GM06990 (cell line): ENCODE measurements around the gene EARS2.

Experiments
- DNase-seq: peaks from one replicate; pipeline ENCODE4 v3.0.0-alpha.2; 2011; ENCODE audit not compliant: insufficient read length; ENCODE audit errors: extremely low read depth
- H3K27me3 ChIP-seq: replicated peaks from 2 replicates; pipeline ENCODE4 v1.6.0; 2011; ENCODE audit warnings: low read length; ENCODE audit not compliant: control insufficient read depth, insufficient read depth
- H3K36me3 ChIP-seq: 2 replicates; pipeline ENCODE4 v1.5.1; 2011; ENCODE audit warnings: low read length; ENCODE audit not compliant: control insufficient read depth, insufficient read depth
- H3K4me3 ChIP-seq: replicated peaks from 2 replicates; pipeline ENCODE4 v1.5.1; 2011; ENCODE audit warnings: low read depth, mild to moderate bottlenecking, control low read depth, low read length
- TF ChIP-seq, protein P1 (sequence below): IDR thresholded peaks from 2 replicates; pipeline ENCODE4 v1.5.1; 2011; ENCODE audit warnings: low read length, control low read depth, mild to moderate bottlenecking, inconsistent platforms; ENCODE audit not compliant: insufficient read depth, poor library complexity, severe bottlenecking

EARS2 gene

DNA sequence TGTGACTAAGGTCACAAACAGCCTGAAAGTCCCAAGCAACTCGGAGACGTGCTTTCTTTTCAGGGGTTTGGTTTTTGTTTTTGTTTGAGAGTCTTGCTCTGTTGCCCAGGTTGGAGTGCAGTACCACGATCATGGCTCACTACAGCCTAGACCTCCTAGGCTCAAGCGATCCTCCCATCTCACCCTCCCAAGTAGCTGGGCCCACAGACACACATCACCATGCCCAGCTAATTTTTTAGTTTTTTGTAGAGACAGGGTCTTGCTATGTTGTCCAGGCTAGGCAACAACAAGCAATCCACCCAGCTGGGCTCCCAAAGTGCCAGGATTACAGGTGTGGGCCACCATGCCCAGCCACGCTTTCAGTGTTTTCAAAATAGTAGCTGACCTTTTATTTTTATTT lies 27.1 kb downstream of the EARS2 start:
- Histone ChIP-seq H3K4me3 (no peak overlapping the region), H3K27me3 (no peaks in the 10 kb centered on the region), H3K36me3 (peaks cover 32% of the 10 kb centered on the region)
- no peak for DNase-seq
- TF ChIP-seq, protein P1, sequence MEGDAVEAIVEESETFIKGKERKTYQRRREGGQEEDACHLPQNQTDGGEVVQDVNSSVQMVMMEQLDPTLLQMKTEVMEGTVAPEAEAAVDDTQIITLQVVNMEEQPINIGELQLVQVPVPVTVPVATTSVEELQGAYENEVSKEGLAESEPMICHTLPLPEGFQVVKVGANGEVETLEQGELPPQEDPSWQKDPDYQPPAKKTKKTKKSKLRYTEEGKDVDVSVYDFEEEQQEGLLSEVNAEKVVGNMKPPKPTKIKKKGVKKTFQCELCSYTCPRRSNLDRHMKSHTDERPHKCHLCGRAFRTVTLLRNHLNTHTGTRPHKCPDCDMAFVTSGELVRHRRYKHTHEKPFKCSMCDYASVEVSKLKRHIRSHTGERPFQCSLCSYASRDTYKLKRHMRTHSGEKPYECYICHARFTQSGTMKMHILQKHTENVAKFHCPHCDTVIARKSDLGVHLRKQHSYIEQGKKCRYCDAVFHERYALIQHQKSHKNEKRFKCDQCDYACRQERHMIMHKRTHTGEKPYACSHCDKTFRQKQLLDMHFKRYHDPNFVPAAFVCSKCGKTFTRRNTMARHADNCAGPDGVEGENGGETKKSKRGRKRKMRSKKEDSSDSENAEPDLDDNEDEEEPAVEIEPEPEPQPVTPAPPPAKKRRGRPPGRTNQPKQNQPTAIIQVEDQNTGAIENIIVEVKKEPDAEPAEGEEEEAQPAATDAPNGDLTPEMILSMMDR = no peak

DNA sequence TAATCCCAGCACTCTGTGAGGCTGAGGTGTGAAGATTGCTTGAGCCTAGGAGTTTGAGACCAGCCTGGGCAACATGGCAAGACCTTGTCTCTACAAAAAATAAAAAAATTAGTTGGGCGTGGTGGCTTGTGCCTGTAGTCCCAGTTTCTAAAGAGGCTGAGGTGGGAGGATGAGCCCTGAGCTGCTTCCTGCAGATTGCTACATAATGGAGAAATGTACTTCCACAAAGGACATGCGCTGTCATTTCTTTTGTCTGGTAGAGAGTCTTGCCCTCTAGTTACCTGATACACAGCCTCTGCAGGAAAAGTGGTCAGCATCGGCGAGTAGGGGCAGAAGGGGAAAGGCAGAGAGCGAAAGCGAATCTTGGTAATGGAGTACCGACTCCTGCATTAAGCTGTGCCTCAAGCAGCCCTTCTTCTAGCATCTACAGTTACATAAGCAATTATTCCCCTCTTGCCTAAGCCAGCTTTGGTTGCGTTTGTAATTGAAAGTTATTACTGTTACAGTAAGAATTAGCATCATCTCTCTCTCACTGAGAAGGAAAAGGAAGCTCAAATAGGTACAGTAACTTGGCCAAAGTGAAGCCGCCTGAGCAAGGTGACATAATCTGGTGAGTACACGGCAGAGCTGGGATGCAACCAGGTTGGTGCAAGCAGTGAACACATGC lies 28.4 kb downstream of the EARS2 start:
- H3K36me3 ChIP-seq = peaks cover 28% of the 10 kb centered on the region
- H3K27me3 ChIP-seq = no peaks in the 10 kb centered on the region
- TF ChIP-seq, protein P1 = no peak
- no peak overlapping the region for H3K4me3 ChIP-seq
- no peak for DNase-seq

DNA sequence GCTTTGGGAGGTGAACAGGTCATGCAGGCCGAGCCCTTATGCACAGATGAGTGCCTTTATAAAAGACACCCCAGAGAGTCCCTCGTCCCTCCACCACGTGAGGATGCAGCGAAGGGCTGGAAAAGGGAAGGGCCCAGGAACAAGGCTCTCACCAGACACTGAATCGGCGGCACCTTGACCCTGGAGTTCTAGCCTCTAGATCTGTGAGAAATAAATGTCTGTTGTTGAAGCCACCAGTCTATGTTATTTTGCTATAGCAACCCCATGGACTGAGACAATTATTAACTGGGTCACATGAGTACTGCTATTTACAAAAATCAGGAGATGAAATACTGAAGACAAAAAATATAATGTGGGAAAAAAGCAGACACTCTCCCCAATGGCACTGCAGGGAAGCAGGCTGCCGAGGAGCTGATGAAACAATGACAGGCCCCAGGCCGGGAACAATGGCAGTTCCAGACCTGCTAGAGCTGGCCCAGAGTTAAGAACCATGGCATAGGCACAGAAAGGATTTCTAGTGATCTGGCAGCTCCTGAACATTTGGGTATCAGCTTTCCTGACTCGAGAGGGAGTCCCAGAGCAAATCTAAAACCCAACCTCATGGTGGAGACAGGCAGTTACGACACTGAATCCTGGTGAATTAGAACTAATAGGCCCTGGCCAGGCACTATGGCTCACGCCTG lies 29.0 kb downstream of the EARS2 start:
- H3K4me3 ChIP-seq = no peak overlapping the region
- no peaks in the 10 kb centered on the region for H3K27me3 ChIP-seq
- TF ChIP-seq, protein P1 = no peak
- peaks cover 31% of the 10 kb centered on the region for H3K36me3 ChIP-seq
- no peak for DNase-seq

DNA sequence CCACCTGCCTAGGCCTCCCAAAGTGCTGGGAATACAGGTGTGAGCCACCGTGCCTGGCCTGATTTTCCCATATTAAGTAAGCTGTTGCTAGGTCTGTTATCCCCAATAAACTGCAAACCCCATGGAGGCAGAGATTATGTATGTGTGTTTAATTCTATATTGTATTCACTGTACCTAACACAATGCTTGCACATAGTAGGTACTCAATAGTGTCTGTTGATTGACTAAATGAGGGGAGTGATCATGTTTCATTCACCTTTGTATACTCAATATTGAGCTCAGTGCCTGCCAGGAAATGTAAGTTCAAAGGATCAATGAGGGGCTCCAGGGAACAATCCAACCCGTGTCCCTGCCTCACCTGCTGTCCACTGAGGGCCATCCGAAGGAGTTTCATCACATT lies 32.3 kb downstream of the EARS2 start:
- Histone ChIP-seq H3K4me3 (no peak overlapping the region), H3K36me3 (peaks cover 34% of the 10 kb centered on the region), H3K27me3 (no peaks in the 10 kb centered on the region)
- TF ChIP-seq, protein P1 = no peak
- no peak for DNase-seq

DNA sequence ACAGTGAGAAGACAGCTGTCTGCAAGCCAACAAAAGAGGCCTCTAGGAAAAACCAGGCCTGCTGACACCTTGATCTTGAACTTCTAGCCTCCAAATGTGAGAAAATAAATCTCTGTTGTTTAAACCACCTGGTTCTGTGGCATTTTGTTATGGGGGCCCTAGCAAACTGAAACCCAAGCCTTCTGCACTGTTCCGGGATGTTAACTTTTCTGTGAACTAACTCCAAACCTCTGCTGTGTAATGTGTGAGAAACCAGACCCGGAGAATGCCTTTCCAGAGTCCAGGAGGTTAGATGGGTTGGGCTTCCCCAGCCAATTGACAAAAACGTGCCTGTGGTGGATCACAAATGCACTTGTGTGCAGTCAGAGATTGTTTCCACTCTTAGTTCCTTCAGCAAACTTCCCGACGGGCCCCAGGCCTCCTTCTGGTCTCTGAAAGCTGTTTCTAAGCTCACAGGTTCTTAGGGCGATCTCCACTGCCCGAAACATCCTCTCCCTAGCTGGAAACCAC lies 33.2 kb downstream of the EARS2 start:
- Histone ChIP-seq H3K27me3 (no peaks in the 10 kb centered on the region), H3K4me3 (no peak overlapping the region), H3K36me3 (peaks cover 26% of the 10 kb centered on the region)
- TF ChIP-seq, protein P1 = no peak
- no peak for DNase-seq
